ENCODE data around the gene SLAMF8. TPM values are rescaled to one million over a fixed set of nuclear protein-coding genes. Genes with fewer than 3 reads are reported as not detected.

Gene SLAMF8
- total RNA-seq, 1 experiment from 2014 or later: not detected

DNA sequence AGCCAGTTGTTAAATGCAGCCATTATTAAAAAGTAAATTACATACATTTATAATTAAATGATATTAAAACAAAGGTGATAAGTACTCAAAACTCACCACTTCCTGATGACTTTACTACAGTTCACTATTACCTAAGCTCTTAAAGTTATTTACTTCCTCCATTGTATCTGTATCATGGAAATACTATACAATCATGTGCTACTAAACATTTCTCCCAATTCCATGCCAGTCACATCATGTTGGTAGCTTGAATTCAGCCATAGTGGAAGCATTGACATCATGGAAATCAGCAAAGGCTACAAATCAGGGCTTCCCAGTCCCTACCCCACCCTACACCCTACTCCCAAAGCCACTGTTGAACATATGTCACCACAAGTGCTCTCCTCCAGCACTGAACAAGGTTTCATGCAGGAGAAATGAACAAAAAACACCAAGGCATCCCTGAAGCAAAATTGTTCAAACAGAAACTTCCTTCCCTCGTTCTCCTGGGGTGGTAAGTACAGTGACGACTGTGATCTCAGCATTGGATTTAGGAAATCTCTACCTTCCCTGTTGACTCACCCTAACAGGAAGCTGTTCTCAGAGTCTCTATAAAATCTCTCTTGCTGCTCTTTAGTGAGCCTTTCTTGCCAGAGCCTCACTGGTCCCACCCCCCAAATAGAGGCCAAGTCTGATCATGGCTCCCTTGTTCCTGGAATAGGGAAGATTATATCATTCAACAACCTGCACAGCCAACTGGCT, 23.1 kb downstream of the SLAMF8 start:
- H3K4me1 Mint-ChIP-seq (ENCODE audit: insufficient read depth, unreplicated experiment): peaks cover 41% of the 10 kb centered on the region
- H3K27me3 Mint-ChIP-seq (ENCODE audit: insufficient read depth, unreplicated experiment): no peaks in the 10 kb centered on the region
- BruUV-seq (replicated peaks): no TSS peak
- peak overlapping the region; percentile 74 for H3K27ac Mint-ChIP-seq (ENCODE audit: low read depth, unreplicated experiment)
- ChIA-PET CTCF (interaction anchor here (0.7 to 6.0 kb wide), 8 partner anchors 8 to 689 kb away, joined by 3 to 98 read pairs (median 4); no protein-coding TSS in a partner anchor), POLR2A (interaction anchor here (0.9 to 9.6 kb wide), 4 partner anchors 19 to 839 kb away, joined by 4 to 80 read pairs (median 29); no protein-coding TSS in a partner anchor)
- intact Hi-C loops (cut with micrococcal nuclease): loop anchor here (1.0 to 5.0 kb wide), 2 partner anchors 33 to 67 kb away; partner anchors contain the start of gene DUSP23
- TF ChIP-seq, protein P1, sequence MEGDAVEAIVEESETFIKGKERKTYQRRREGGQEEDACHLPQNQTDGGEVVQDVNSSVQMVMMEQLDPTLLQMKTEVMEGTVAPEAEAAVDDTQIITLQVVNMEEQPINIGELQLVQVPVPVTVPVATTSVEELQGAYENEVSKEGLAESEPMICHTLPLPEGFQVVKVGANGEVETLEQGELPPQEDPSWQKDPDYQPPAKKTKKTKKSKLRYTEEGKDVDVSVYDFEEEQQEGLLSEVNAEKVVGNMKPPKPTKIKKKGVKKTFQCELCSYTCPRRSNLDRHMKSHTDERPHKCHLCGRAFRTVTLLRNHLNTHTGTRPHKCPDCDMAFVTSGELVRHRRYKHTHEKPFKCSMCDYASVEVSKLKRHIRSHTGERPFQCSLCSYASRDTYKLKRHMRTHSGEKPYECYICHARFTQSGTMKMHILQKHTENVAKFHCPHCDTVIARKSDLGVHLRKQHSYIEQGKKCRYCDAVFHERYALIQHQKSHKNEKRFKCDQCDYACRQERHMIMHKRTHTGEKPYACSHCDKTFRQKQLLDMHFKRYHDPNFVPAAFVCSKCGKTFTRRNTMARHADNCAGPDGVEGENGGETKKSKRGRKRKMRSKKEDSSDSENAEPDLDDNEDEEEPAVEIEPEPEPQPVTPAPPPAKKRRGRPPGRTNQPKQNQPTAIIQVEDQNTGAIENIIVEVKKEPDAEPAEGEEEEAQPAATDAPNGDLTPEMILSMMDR (IDR thresholded peaks at IDR 0.05; ENCODE audit: unreplicated experiment): no peak
- no peaks in the 10 kb centered on the region for H3K9me3 Mint-ChIP-seq (ENCODE audit: unreplicated experiment)
- peak; percentile 75 for DNase-seq (ENCODE audit: unreplicated experiment)
- H3K4me3 Mint-ChIP-seq (ENCODE audit: unreplicated experiment): peak overlapping the region; percentile 49
- H3K36me3 Mint-ChIP-seq (ENCODE audit: insufficient read depth, unreplicated experiment): no peaks in the 10 kb centered on the region

DNA sequence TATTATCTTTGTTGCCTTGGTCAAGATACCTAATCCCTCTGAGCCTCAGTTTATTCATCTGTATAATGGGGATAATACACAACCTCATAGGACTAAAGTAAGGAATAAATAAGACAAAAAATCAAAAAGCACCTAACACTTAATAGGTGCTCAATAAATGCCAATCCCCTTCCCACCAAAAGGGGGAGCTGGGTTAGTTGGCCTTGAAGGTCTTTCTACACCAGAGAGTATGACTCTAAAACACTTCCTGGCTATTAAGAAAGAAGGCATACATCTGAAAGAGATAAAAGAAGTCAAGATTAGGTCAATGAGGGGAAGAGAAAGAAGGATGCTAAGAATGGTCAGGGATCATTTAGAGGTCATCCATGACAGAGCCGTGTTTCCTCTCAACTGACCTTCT, 24.7 kb downstream of the SLAMF8 start:
- no peaks in the 10 kb centered on the region for H3K27me3 Mint-ChIP-seq (ENCODE audit: insufficient read depth, unreplicated experiment)
- H3K4me1 Mint-ChIP-seq (ENCODE audit: insufficient read depth, unreplicated experiment): peaks cover 39% of the 10 kb centered on the region
- CTCF ChIA-PET: interaction anchor here (0.8 to 6.0 kb wide), 8 partner anchors 17 to 70 kb away, joined by 3 to 98 read pairs (median 4); partner anchors contain the start of genes DUSP23 and FCRL6
- no peaks in the 10 kb centered on the region for H3K9me3 Mint-ChIP-seq (ENCODE audit: unreplicated experiment)
- H3K36me3 Mint-ChIP-seq (ENCODE audit: insufficient read depth, unreplicated experiment): no peaks in the 10 kb centered on the region
- H3K4me3 Mint-ChIP-seq (ENCODE audit: unreplicated experiment): no peak overlapping the region
- no peak overlapping the region for H3K27ac Mint-ChIP-seq (ENCODE audit: low read depth, unreplicated experiment)
- POLR2A ChIA-PET: interaction anchor here (0.7 to 9.6 kb wide), 4 partner anchors 9 to 38 kb away, joined by 4 to 80 read pairs (median 29); no protein-coding TSS in a partner anchor
- BruUV-seq (replicated peaks): no TSS peak
- TF ChIP-seq, protein P1 (IDR thresholded peaks at IDR 0.05; ENCODE audit: unreplicated experiment): peak; percentile 8
- intact Hi-C loops (cut with micrococcal nuclease): loop anchor here (5.0 kb wide), 1 partner anchor 69 kb away; the partner anchor contains the start of gene DUSP23
- peak; percentile 27 for DNase-seq (ENCODE audit: unreplicated experiment)

DNA sequence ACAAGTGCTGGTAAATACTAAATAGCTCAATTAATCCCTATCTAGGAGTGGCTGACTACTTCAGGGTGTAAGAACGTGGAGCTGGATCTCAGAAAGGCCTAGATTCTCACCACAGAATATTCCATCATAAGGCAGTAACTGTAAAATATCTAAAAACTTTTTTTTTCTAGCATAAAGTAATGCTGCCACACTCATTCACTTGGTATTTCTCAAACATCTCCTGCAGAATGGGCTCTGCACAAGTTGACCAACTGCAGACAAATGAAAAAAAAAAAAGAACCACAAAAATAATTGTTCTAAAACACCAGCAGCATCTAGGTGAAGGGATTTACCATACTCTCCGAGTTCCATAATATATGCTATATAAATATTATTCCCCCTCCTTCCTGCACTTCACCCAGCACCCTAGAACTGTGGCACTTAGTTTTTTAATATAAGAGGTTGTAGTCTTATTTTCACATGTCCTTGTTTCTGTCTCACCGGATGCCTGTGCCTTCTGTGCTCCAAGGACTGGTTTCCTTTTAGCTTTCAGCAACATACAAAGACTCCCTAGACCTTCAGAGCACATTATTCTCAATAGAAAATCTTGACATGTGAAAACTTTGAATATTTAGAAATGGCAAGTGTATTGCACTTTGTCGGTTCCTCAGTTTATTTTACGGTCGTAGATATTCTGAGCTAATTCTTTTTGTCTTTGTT, 26.9 kb downstream of the SLAMF8 start:
- POLR2A ChIA-PET: interaction anchor here (0.6 to 9.6 kb wide), 15 partner anchors 10 to 1722 kb away, joined by 3 to 80 read pairs (median 4); partner anchors contain the start of genes DUSP23 and TAGLN2
- no TSS peak for BruUV-seq (replicated peaks)

More for the DNA sequence above, 26.9 kb downstream of the SLAMF8 start:
- Mint-ChIP-seq H3K4me3 (ENCODE audit: unreplicated experiment) (peak overlapping the region; percentile 77), H3K36me3 (ENCODE audit: insufficient read depth, unreplicated experiment) (no peaks in the 10 kb centered on the region), H3K27ac (ENCODE audit: low read depth, unreplicated experiment) (peak overlapping the region; percentile 25), H3K9me3 (ENCODE audit: unreplicated experiment) (no peaks in the 10 kb centered on the region), H3K4me1 (ENCODE audit: insufficient read depth, unreplicated experiment) (peaks cover 37% of the 10 kb centered on the region), H3K27me3 (ENCODE audit: insufficient read depth, unreplicated experiment) (no peaks in the 10 kb centered on the region)
- TF ChIP-seq, protein P1 (IDR thresholded peaks at IDR 0.05; ENCODE audit: unreplicated experiment): no peak
- DNase-seq (ENCODE audit: unreplicated experiment): no peak
- intact Hi-C loops (cut with micrococcal nuclease): loop anchor here (1.0 to 5.0 kb wide), 4 partner anchors 29 to 71 kb away; partner anchors contain the start of gene DUSP23
- CTCF ChIA-PET: interaction anchor here (0.6 to 6.0 kb wide), 17 partner anchors 12 to 1829 kb away, joined by 3 to 98 read pairs (median 4); partner anchors contain the start of gene DUSP23
